Body of pancreas (tissue), 4 donors: Measurements from ENCODE around the gene POT1.

ENCODE experiments used
- CTCF ChIP-seq, 7 experiments: fragments of 450-650 bp in 4 of 7; fragments of 200-600 bp in 3 of 7; sonication (generic) in 3 of 7; IDR thresholded peaks; one replicate each; pipeline ENCODE4 v1.5.1; 2016 to 2019; ENCODE audit warnings: antibody characterized with exemption in 7 of 7
- POLR2A ChIP-seq, 3 donors: fragments of 450-650 bp; IDR thresholded peaks; one replicate each; pipeline ENCODE4 v1.6.1; 2016; ENCODE audit warnings: antibody characterized with exemption in 3 of 3, mild to moderate bottlenecking in 2 of 3

DNA sequence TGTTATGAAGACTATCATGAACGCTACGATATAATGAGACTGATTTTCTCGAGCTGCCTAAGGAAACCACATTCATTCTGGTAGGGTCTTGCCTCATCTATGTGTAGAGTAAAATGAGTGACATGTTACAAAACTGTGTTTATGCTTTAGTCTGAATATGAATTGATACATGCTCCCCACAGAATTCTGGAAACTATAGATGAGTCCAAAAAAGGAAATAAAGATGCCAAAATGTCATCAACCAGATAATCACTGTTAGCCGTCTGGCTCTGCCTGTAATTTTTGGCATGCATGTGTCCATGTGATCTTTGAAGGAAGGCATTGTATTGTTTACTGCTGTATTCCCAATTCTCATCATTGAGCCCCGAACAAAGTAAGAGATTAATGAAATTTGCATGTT, 121.4 kb downstream of the POT1 start:
- TF ChIP-seq CTCF (IDR thresholded peaks at IDR 0.05) (no peak), POLR2A (IDR thresholded peaks at IDR 0.05) (no peak)
